SJCRH30 (cell line): Measurements from ENCODE around the gene TTLL8. TPM values are rescaled to one million over a fixed set of nuclear protein-coding genes. Genes with fewer than 3 reads are reported as not detected.

Experiments
- DNase-seq, 2 experiments: peaks; one replicate each; pipeline ENCODE4 v3.0.0-alpha.2; 2015 to 2020
- H3K27ac ChIP-seq: fragments of 250-450 bp; sonication (Bioruptor Pico); 2 replicates; pipeline ENCODE4 v1.5.1; 2020; ENCODE audit warnings: mild to moderate bottlenecking, moderate library complexity
- H3K27me3 ChIP-seq: fragments of 250-450 bp; sonication (Bioruptor Pico); 2 replicates; pipeline ENCODE4 v1.5.1; 2020; ENCODE audit warnings: mild to moderate bottlenecking, moderate library complexity
- H3K36me3 ChIP-seq: fragments of 250-450 bp; sonication (Bioruptor Pico); 2 replicates; pipeline ENCODE4 v1.5.1; 2020; ENCODE audit warnings: mild to moderate bottlenecking, moderate library complexity
- H3K4me1 ChIP-seq: fragments of 250-450 bp; sonication (Bioruptor Pico); 2 replicates; pipeline ENCODE4 v1.5.1; 2020; ENCODE audit warnings: mild to moderate bottlenecking, moderate library complexity
- H3K4me3 ChIP-seq: fragments of 250-450 bp; sonication (Bioruptor Pico); 2 replicates; pipeline ENCODE4 v1.5.1; 2020; ENCODE audit warnings: mild to moderate bottlenecking, moderate library complexity
- H3K9me3 ChIP-seq: fragments of 250-450 bp; sonication (Bioruptor Pico); replicated peaks from 2 replicates; pipeline ENCODE4 v1.5.1; 2020; ENCODE audit warnings: mild to moderate bottlenecking, moderate library complexity
- total RNA-seq: library from RNA; depleted of rRNA; stranded (reverse); fragments of >200 nt; shearing (Covaris generic); gene quantifications from 2 replicates; pipeline ENCODE4 v1.2.3, GENCODE V29; 2014

TTLL8 gene
- total RNA-seq, 1 experiment from 2014 or later: not detected

GRCh38 chr22:50016308-50016987 lies 41.6 kb downstream of the TTLL8 start:
- Histone ChIP-seq H3K4me1 (no peaks in the 10 kb centered on the region), H3K27me3 (peaks cover 11% of the 10 kb centered on the region), H3K4me3 (no peak overlapping the region), H3K27ac (no peak overlapping the region), H3K9me3 (no peaks in the 10 kb centered on the region; the same call in 1 of the 2 replicates), H3K36me3 (no peaks in the 10 kb centered on the region)
- peak in 1 of 2 experiments; percentile 5 for DNase-seq

GRCh38 chr22:50015451-50016307 lies 42.4 kb downstream of the TTLL8 start:
- DNase-seq: peak in 1 of 2 experiments; percentile 4
- H3K36me3 ChIP-seq: no peaks in the 10 kb centered on the region
- no peaks in the 10 kb centered on the region for H3K4me1 ChIP-seq
- no peak overlapping the region for H3K27ac ChIP-seq
- peaks cover 14% of the 10 kb centered on the region for H3K27me3 ChIP-seq
- no peaks in the 10 kb centered on the region; the same call in 1 of the 2 replicates for H3K9me3 ChIP-seq
- no peak overlapping the region for H3K4me3 ChIP-seq

- Histone ChIP-seq H3K27me3 (peaks cover 18% of the 10 kb centered on the region), H3K36me3 (no peaks in the 10 kb centered on the region), H3K9me3 (no peaks in the 10 kb centered on the region; the same call in 1 of the 2 replicates), H3K4me1 (no peaks in the 10 kb centered on the region), H3K4me3 (no peak overlapping the region), H3K27ac (no peak overlapping the region)
- DNase-seq: peak in 1 of 2 experiments; percentile 12
Measured at GRCh38 chr22:50014655-50015401, 43.3 kb downstream of the TTLL8 start.

- no peak overlapping the region for H3K4me3 ChIP-seq
- no peaks in the 10 kb centered on the region for H3K4me1 ChIP-seq
- peaks cover 19% of the 10 kb centered on the region for H3K27me3 ChIP-seq
- H3K27ac ChIP-seq: no peak overlapping the region
- H3K9me3 ChIP-seq: no peaks in the 10 kb centered on the region; the same call in 1 of the 2 replicates
- H3K36me3 ChIP-seq: no peaks in the 10 kb centered on the region
- DNase-seq: no peak
Measured at GRCh38 chr22:50014053-50014501, 44.0 kb downstream of the TTLL8 start.

GRCh38 chr22:50012211-50013181 lies 45.6 kb downstream of the TTLL8 start, which contains the start of gene IL17REL:
TSS of gene IL17REL (minus strand) at chr22:50012765. CDS start at chr22:50012646, 119 bp downstream.
- no peaks in the 10 kb centered on the region for H3K4me1 ChIP-seq
- H3K27ac ChIP-seq: no peak within 1 kb of the TSS
- H3K9me3 ChIP-seq: no peaks in the 10 kb centered on the region; the same call in 1 of the 2 replicates
- no peak within 1 kb of the TSS for H3K4me3 ChIP-seq
- peak in 1 of 2 experiments; percentile 10 for DNase-seq
- no peaks in the 10 kb centered on the region for H3K36me3 ChIP-seq
- peaks cover 31% of the 10 kb centered on the region for H3K27me3 ChIP-seq

- Histone ChIP-seq H3K36me3 (no peaks in the 10 kb centered on the region), H3K4me1 (no peaks in the 10 kb centered on the region), H3K4me3 (no peak overlapping the region), H3K27ac (no peak overlapping the region), H3K9me3 (no peaks in the 10 kb centered on the region; the same call in 1 of the 2 replicates), H3K27me3 (peaks cover 35% of the 10 kb centered on the region)
- peak in 1 of 2 experiments; percentile 7 for DNase-seq
Measured at GRCh38 chr22:50011447-50012210, 46.5 kb downstream of the TTLL8 start.

GRCh38 chr22:50010676-50011446 lies 47.2 kb downstream of the TTLL8 start:
- no peak overlapping the region for H3K27ac ChIP-seq
- H3K27me3 ChIP-seq: peaks cover 35% of the 10 kb centered on the region
- no peaks in the 10 kb centered on the region for H3K4me1 ChIP-seq
- no peaks in the 10 kb centered on the region; the same call in 1 of the 2 replicates for H3K9me3 ChIP-seq
- no peak overlapping the region for H3K4me3 ChIP-seq
- no peaks in the 10 kb centered on the region for H3K36me3 ChIP-seq
- DNase-seq: peak in 1 of 2 experiments; percentile 7

- peaks cover 39% of the 10 kb centered on the region for H3K27me3 ChIP-seq
- no peaks in the 10 kb centered on the region for H3K36me3 ChIP-seq
- H3K9me3 ChIP-seq: no peaks in the 10 kb centered on the region; the same call in 1 of the 2 replicates
- no peaks in the 10 kb centered on the region for H3K4me1 ChIP-seq
- H3K4me3 ChIP-seq: no peak overlapping the region
- no peak overlapping the region for H3K27ac ChIP-seq
- peak in 1 of 2 experiments; percentile 3 for DNase-seq
Measured at GRCh38 chr22:50009765-50010675, 48.1 kb downstream of the TTLL8 start.

GRCh38 chr22:50009251-50009650 lies 48.8 kb downstream of the TTLL8 start:
- no peak for DNase-seq
- Histone ChIP-seq H3K27me3 (peaks cover 39% of the 10 kb centered on the region), H3K4me1 (no peaks in the 10 kb centered on the region), H3K36me3 (no peaks in the 10 kb centered on the region), H3K27ac (no peak overlapping the region), H3K4me3 (no peak overlapping the region), H3K9me3 (no peaks in the 10 kb centered on the region; the same call in 1 of the 2 replicates)

- no peak overlapping the region for H3K4me3 ChIP-seq
- H3K36me3 ChIP-seq: no peaks in the 10 kb centered on the region
- DNase-seq: no peak
- no peaks in the 10 kb centered on the region for H3K4me1 ChIP-seq
- H3K27me3 ChIP-seq: peaks cover 38% of the 10 kb centered on the region
- H3K9me3 ChIP-seq: 0 out of 2 replicates have a peak, but pooled peaks cover 2% of the 10 kb centered on the region
- no peak overlapping the region for H3K27ac ChIP-seq
Measured at GRCh38 chr22:50008151-50009040, 49.7 kb downstream of the TTLL8 start.

GRCh38 chr22:50007057-50007511 lies 51.0 kb downstream of the TTLL8 start:
- H3K4me3 ChIP-seq: no peak overlapping the region
- no peaks in the 10 kb centered on the region for H3K36me3 ChIP-seq
- no peaks in the 10 kb centered on the region for H3K4me1 ChIP-seq
- H3K9me3 ChIP-seq: 0 out of 2 replicates have a peak, but pooled peaks cover 2% of the 10 kb centered on the region
- peaks cover 34% of the 10 kb centered on the region for H3K27me3 ChIP-seq
- H3K27ac ChIP-seq: no peak overlapping the region
- no peak for DNase-seq
